Thoracic aorta (tissue), 2 donors: ENCODE data around the gene SIX6. TPM values are rescaled to one million over a fixed set of nuclear protein-coding genes. Genes with fewer than 3 reads are reported as not detected.
"Not testable (repeated sequence)": the region's sequence is repeated elsewhere in the genome, so short reads cannot be mapped to it uniquely, and the experiment has no call there.

Experiments
- ATAC-seq: fragments of 150-250 bp; one replicate; pipeline ENCODE4 v1.8.0; 2017; ENCODE audit warnings: low read depth; ENCODE audit not compliant: insufficient number of reproducible peaks, low FRiP score
- DNase-seq: peaks from one replicate; pipeline ENCODE4 v3.0.0-alpha.2; 2020; ENCODE audit warnings: low spot score
- H3K27ac ChIP-seq, 2 donors: fragments of 200-600 bp; sonication (generic); 1 replicate in 1 of 2; 2 replicates in 1 of 2; pipeline ENCODE4 v1.5.1; 2016; ENCODE audit warnings: mild to moderate bottlenecking in 2 of 2, moderate library complexity in 2 of 2
- H3K27me3 ChIP-seq: fragments of 200-600 bp; sonication (generic); replicated peaks from 2 replicates; pipeline ENCODE4 v1.6.0; 2016; ENCODE audit warnings: mild to moderate bottlenecking; ENCODE audit not compliant: insufficient read depth
- H3K36me3 ChIP-seq: fragments of 200-600 bp; sonication (generic); one replicate; pipeline ENCODE4 v1.5.1; 2016
- H3K4me1 ChIP-seq, 2 donors: fragments of 200-600 bp; sonication (generic); 1 replicate in 1 of 2; 2 replicates in 1 of 2; pipeline versions ENCODE4 v1.5.1 to v1.6.0; 2016; ENCODE audit warnings: low read depth in 2 of 2, mild to moderate bottlenecking in 1 of 2; ENCODE audit not compliant: control insufficient read depth in 1 of 2
- H3K4me3 ChIP-seq: fragments of 200-600 bp; sonication (generic); 2 replicates; pipeline ENCODE4 v1.5.1; 2016; ENCODE audit warnings: mild to moderate bottlenecking
- H3K9me3 ChIP-seq: fragments of 200-600 bp; sonication (generic); 2 replicates; pipeline ENCODE4 v1.5.1; 2016
- CTCF ChIP-seq: fragments of 200-600 bp; sonication (generic); IDR thresholded peaks from one replicate; pipeline ENCODE4 v1.5.1; 2019; ENCODE audit warnings: antibody characterized with exemption
- total RNA-seq, 2 donors: library from RNA; depleted of rRNA; stranded (reverse); fragments of >200 nt; gene quantifications; one replicate each; pipeline versions ENCODE4 v1.1.0 to v1.2.3, GENCODE V29; 2016

Gene SIX6
- not detected for total RNA-seq

GRCh38 chr14:60508707-60509437 lies at the start of gene SIX6:
Gene SIX6 (plus strand): TSS chr14:60509146. CDS start chr14:60509399, 253 bp downstream.
- ATAC-seq (no peak), DNase-seq (no peak)
- peaks cover 3 to 34% of the 10 kb centered on the region in 2 donors for H3K4me1 ChIP-seq
- H3K9me3 ChIP-seq, result no peaks in the 10 kb centered on the region
- no peak within 1 kb of the TSS for H3K27ac ChIP-seq
- TF ChIP-seq CTCF, result no peak
- peaks cover 29% of the 10 kb centered on the region for H3K27me3 ChIP-seq
- peak within 1 kb of the TSS; percentile 7 for H3K4me3 ChIP-seq
- H3K36me3 ChIP-seq, result no peaks in the 10 kb centered on the region

DNA sequence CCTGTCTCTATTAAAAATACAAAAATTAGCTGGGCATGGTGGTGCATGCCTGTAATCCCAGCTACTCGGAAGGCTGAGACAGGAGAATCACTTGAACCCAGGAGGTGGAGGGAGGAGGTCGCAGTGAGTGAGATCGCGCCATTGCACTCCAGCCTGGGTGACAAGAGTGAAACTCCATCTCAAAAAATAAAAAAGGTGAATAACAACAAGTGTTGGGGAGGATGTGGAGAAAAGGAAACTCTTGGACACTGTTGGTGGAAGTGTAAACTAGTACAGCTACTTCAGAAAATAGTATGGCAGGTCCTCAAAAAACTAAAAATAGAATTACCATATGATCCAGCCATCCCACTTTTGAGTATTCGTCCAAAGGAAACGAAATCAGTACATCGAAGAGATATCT lies 28.7 kb upstream of the SIX6 start:
- H3K27ac ChIP-seq, H3K4me1 ChIP-seq, DNase-seq, H3K4me3 ChIP-seq, H3K27me3 ChIP-seq, ATAC-seq, H3K9me3 ChIP-seq, H3K36me3 ChIP-seq: not testable (repeated sequence)

GRCh38 chr14:60482743-60483142 lies 26.2 kb upstream of the SIX6 start:
- DNase-seq (no peak), ATAC-seq (no peak)
- Histone ChIP-seq H3K4me3 (no peak overlapping the region), H3K4me1 (peaks cover 0 to 5% of the 10 kb centered on the region in 2 donors), H3K36me3 (no peaks in the 10 kb centered on the region), H3K9me3 (peaks cover 9% of the 10 kb centered on the region), H3K27me3 (peaks cover 8% of the 10 kb centered on the region), H3K27ac (no peak overlapping the region)
- no peak for TF ChIP-seq CTCF

DNA sequence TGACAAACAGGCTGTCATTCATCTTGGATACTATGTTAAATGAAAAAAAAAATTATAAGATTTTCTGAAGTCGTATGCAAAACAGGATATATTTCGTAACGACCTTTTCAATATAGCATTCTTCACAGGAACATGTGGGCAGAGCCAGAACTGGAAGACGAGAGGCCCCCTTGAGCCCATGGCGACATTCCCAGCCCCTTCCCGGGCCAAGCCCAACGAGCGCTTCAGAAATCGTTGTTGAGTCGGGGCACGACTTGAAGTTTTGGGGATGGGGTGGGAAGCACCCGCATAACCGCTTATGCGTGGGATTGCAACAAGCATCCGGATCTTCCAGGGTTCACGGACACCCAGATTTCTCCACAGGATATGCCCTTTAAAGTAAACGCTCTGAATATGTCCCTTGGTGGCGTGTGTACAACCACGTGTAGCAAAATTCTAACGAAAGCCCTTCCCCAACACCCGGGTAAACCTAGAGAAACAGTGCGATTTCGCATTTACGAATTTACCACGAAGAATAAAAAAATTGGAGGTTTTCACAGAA lies 23.8 kb upstream of the SIX6 start:
- Histone ChIP-seq H3K4me3 (peak overlapping the region; percentile 41), H3K9me3 (peaks cover 4% of the 10 kb centered on the region), H3K36me3 (no peaks in the 10 kb centered on the region), H3K4me1 (peaks cover 0 to 5% of the 10 kb centered on the region in 2 donors), H3K27ac (no peak overlapping the region), H3K27me3 (peaks cover 8% of the 10 kb centered on the region)
- ATAC-seq (no peak), DNase-seq (no peak)
- no peak for TF ChIP-seq CTCF

DNA sequence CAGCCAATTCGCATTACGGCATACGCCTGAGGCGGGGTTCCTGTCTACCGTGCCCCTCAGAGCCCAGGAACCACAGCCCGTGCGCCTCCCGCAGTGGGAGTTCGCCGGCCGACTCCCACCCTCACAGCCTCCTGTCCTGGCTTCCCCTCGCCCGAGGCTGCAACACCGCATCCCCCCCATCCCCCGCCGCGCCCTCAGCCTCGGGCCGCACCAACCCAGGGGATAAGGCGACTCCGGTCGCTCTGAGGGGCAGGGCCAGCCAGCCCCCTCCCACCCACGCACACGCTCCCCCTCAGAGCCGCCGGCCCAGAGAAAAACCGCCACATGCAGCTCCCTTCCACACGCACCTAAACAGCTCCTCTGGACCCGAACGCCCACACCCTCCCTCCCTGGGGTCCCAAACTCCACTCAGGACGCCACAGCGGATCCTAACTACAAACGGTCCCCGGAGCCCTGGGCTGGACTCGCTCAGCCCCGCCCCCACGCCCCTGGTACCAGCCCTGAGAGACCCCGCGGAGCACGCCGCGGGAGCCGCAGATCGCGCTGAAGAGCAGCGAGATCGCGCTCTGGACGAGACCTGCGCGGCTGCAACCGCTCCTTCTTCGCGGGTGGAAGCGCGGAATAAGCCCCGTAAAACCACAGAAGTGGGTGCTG lies 23.2 kb upstream of the SIX6 start, which contains the start of gene C14orf39:
Gene C14orf39, minus strand, starts transcription at position 466 of the 654 bp plus-strand sequence. CDS start 985 bp downstream, outside the sequence.
- Histone ChIP-seq H3K9me3 (peaks cover 4% of the 10 kb centered on the region), H3K4me3 (peak within 1 kb of the TSS; percentile 41), H3K36me3 (no peaks in the 10 kb centered on the region), H3K27ac (no peak within 1 kb of the TSS), H3K4me1 (peaks cover 0 to 5% of the 10 kb centered on the region in 2 donors), H3K27me3 (peaks cover 8% of the 10 kb centered on the region)
- ATAC-seq (no peak), DNase-seq (no peak)
- no peak for TF ChIP-seq CTCF
